GM13977 (cell line): Measurements from ENCODE around the gene VRTN.

ENCODE experiments used
- DNase-seq: peaks from one replicate; pipeline ENCODE4 v3.0.0; 2012; ENCODE audit warnings: low spot score
- in situ Hi-C: fragments of 300-500 bp; cut with MboI; formaldehyde crosslinking; loops from one replicate; pipeline ENCODE4 v1.12.0; 2022; ENCODE audit warnings: low sequenced_read_pairs, low pct_unique_long_range_greater_than_20kb, mixed read lengths, inconsistent platforms; ENCODE audit not compliant: unreplicated experiment
- TF ChIP-seq, protein P1 (sequence below): IDR thresholded peaks from 2 replicates; pipeline ENCODE4 v1.5.1; 2012; ENCODE audit warnings: mild to moderate bottlenecking, control low read depth; ENCODE audit not compliant: insufficient read depth; ENCODE audit errors: extremely low read depth, missing control alignments

VRTN gene

GRCh38 chr14:74348241-74348734, at the start of gene VRTN:
VRTN (plus strand) TSS chr14:74348471; CDS start chr14:74356784, 8,313 bp downstream.
- TF ChIP-seq, protein P1, sequence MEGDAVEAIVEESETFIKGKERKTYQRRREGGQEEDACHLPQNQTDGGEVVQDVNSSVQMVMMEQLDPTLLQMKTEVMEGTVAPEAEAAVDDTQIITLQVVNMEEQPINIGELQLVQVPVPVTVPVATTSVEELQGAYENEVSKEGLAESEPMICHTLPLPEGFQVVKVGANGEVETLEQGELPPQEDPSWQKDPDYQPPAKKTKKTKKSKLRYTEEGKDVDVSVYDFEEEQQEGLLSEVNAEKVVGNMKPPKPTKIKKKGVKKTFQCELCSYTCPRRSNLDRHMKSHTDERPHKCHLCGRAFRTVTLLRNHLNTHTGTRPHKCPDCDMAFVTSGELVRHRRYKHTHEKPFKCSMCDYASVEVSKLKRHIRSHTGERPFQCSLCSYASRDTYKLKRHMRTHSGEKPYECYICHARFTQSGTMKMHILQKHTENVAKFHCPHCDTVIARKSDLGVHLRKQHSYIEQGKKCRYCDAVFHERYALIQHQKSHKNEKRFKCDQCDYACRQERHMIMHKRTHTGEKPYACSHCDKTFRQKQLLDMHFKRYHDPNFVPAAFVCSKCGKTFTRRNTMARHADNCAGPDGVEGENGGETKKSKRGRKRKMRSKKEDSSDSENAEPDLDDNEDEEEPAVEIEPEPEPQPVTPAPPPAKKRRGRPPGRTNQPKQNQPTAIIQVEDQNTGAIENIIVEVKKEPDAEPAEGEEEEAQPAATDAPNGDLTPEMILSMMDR: no peak
- in situ Hi-C loops: no loop called here
- DNase-seq: no peak

- TF ChIP-seq, protein P1: no peak
- no peak for DNase-seq
- in situ Hi-C loops: no loop called here
Measured at GRCh38 chr14:74299061-74299545, 49.2 kb upstream of the VRTN start.

GRCh38 chr14:74301594-74302151, 46.6 kb upstream of the VRTN start:
- no peak for DNase-seq
- TF ChIP-seq, protein P1: no peak
- in situ Hi-C loops: no loop called here

- TF ChIP-seq, protein P1: peak; percentile 38
- peak; percentile 67 for DNase-seq
- in situ Hi-C loops: no loop called here
Measured at GRCh38 chr14:74302152-74302628, 46.1 kb upstream of the VRTN start.

DNA sequence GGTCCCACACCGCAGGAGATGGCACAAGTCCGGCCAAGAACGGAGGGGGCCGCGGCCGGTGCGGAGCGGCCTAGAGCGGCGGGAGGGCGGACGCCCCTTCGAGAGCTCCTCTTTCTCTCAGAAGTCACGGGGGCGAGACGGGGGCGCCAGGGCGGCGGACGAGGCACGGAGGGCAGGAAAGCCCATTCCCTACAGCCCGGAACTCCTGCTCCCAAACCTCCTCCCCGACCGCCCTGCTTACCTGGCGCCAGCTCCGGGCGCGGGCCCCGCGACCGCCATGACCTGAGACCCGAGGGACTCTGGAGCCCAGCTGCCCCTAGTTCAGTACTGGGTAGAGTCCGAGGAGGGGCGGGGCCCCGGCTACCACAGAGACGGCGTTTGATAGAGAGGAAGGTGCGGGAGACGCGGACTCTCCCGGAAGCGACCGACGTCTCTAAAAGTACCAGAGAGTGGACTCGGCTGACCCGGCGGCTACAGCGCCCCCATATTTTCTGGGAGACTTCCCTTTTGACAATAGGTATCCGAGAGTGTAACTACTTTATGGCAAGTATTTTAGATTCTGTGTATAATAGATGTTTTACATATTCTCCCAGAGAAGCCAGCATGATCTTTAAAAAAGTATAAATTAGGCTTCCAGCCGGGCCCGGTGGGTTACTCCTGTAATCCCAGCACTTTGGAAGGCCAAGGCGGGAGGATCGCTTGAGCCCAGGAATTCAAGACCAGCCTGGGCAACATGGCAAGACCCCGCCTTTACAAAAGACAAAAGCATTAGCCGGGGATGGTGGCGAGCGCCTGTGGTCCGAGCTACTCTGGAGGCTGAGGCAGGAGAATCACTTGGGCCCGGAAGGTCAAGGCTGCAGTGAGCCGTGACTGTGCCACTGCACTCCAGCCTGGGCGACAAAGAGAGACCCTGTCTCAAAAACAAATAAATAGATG, 45.4 kb upstream of the VRTN start, which contains the start of gene ABCD4:
Gene ABCD4 (minus strand): TSS at position 301 of the 936 bp plus-strand sequence. CDS start 22 bp downstream, at position 279.
- DNase-seq: peak; percentile 89
- in situ Hi-C loops: no loop called here
- TF ChIP-seq, protein P1: peak; percentile 72

GRCh38 chr14:74308695-74309094, 39.6 kb upstream of the VRTN start:
- TF ChIP-seq, protein P1: no peak
- no peak for DNase-seq
- in situ Hi-C loops: no loop called here
